GM12864 (cell line): ENCODE data around the gene TBX5.

Source experiments
- DNase-seq: peaks from one replicate; pipeline ENCODE4 v3.0.0-alpha.2; 2011; ENCODE audit warnings: low read depth
- H3K4me3 ChIP-seq: 2 replicates; pipeline ENCODE4 v1.5.1; 2011; ENCODE audit warnings: mild to moderate bottlenecking, low read depth, low read length, control low read depth
- CTCF ChIP-seq: IDR thresholded peaks from 2 replicates; pipeline ENCODE4 v1.5.1; 2011; ENCODE audit warnings: low read depth, mild to moderate bottlenecking, moderate library complexity, low read length, control low read depth, inconsistent platforms; ENCODE audit errors: missing control alignments

The TBX5 gene

DNA sequence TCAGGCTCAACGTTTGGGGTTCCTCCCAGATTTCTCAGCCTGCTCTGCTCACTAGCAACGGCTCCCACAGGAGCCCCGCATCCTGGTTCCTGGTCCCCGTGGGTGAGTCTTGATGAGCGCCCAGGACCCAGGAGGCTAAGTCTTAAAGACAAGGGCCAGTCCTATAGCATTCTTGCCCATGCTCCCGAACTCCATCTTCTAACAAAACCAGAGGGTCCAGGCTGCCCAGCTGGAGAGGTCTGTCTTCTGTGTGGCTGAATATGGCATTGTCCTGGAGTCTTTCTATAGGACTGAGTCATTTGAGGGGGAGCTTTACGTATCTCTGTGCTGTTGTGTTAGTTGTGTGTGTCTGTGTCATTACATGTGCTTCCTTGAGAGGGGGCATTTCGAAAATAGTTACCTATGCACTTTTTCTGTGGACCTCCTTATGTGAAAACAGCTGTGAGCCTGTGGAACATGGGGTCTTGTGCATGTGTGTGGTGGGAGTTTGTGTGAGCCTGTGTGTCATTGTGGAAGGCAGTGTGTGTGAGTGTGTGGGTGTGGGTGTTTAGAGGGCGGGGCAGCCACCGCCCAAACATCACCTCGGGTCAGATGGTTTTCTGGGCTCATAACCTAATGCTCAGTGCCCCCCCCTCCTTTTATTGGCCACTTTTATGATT is 9.1 kb upstream of the TBX5 start:
- DNase-seq = no peak
- no peak overlapping the region for H3K4me3 ChIP-seq
- TF ChIP-seq CTCF = no peak

GRCh38 chr12:114414031-114414865 is 8.3 kb upstream of the TBX5 start:
- no peak for TF ChIP-seq CTCF
- H3K4me3 ChIP-seq = no peak overlapping the region
- no peak for DNase-seq

GRCh38 chr12:114412825-114413749 is 7.1 kb upstream of the TBX5 start:
- TF ChIP-seq CTCF = no peak
- no peak overlapping the region for H3K4me3 ChIP-seq
- no peak for DNase-seq

GRCh38 chr12:114412307-114412706 is 6.4 kb upstream of the TBX5 start:
- H3K4me3 ChIP-seq = no peak overlapping the region
- no peak for DNase-seq
- no peak for TF ChIP-seq CTCF

- H3K4me3 ChIP-seq = no peak overlapping the region
- TF ChIP-seq CTCF = no peak
- no peak for DNase-seq
Measured at GRCh38 chr12:114411071-114411837, 5.3 kb upstream of the TBX5 start.
